Lower leg skin (tissue), 3 donors: ENCODE data around the gene ACTN4.

ENCODE experiments used
- POLR2A ChIP-seq, 2 donors: fragments of 450-650 bp; IDR thresholded peaks; one replicate each; pipeline ENCODE4 v1.6.1; 2016 to 2017; ENCODE audit warnings: antibody characterized with exemption in 2 of 2, mild to moderate bottlenecking in 1 of 2, moderate library complexity in 1 of 2
- TF ChIP-seq, protein P1 (sequence below), 3 donors: fragments of 450-650 bp; IDR thresholded peaks; one replicate each; pipeline ENCODE4 v1.5.1; 2016; ENCODE audit warnings: antibody characterized with exemption in 3 of 3, mild to moderate bottlenecking in 3 of 3, moderate library complexity in 2 of 3

GRCh38 chr19:38653028-38653571 is 5.7 kb downstream of the ACTN4 start:
- no peak for TF ChIP-seq POLR2A (IDR thresholded peaks at IDR 0.05)
- TF ChIP-seq, protein P1, sequence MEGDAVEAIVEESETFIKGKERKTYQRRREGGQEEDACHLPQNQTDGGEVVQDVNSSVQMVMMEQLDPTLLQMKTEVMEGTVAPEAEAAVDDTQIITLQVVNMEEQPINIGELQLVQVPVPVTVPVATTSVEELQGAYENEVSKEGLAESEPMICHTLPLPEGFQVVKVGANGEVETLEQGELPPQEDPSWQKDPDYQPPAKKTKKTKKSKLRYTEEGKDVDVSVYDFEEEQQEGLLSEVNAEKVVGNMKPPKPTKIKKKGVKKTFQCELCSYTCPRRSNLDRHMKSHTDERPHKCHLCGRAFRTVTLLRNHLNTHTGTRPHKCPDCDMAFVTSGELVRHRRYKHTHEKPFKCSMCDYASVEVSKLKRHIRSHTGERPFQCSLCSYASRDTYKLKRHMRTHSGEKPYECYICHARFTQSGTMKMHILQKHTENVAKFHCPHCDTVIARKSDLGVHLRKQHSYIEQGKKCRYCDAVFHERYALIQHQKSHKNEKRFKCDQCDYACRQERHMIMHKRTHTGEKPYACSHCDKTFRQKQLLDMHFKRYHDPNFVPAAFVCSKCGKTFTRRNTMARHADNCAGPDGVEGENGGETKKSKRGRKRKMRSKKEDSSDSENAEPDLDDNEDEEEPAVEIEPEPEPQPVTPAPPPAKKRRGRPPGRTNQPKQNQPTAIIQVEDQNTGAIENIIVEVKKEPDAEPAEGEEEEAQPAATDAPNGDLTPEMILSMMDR (IDR thresholded peaks at IDR 0.05), result no peak
